ENCODE results near the gene DYNLT1. TPM values are rescaled to one million over a fixed set of nuclear protein-coding genes. Genes with fewer than 3 reads are reported as not detected.

DYNLT1 gene
- total and polyA plus RNA-seq, 2 of the 13 experiments (the other 11 are each of a cell fraction or from before 2014, with no cell fraction given): 108 to 171 TPM

GRCh38 chr6:158649289-158650143 lies 5.0 kb upstream of the DYNLT1 start, which contains the start of gene SYTL3 (continued):
- TF ChIP-seq PRDM4 (CRISPR knock-in tag; IDR thresholded peaks at IDR 0.05; ENCODE audit: borderline replicate concordance): no peak

- WGBS (ENCODE audit: low lambda C conversion rate): 35% methylated on average over 5 of the region's 5 CpGs
- in situ Hi-C loops (cut with HindIII; ENCODE audit: extremely low pct_ligation_motif_present, low pct_unique_long_range_greater_than_20kb): no loop called here
- POLR2A ChIA-PET: no interaction called here
These were observed 4.2 kb upstream of the DYNLT1 start for GRCh38 chr6:158648682-158649131.

More at GRCh38 chr6:158648682-158649131, 4.2 kb upstream of the DYNLT1 start:
- no peak for DNase-seq (ENCODE audit: low spot score)
- no peak overlapping the region for H2AFZ ChIP-seq (ENCODE audit: low read length)
- H3K27me3 ChIP-seq (ENCODE audit: control insufficient read depth in 1 of 2, insufficient read depth in 2 of 2, low read length in 2 of 2): peaks cover 2 to 24% of the 10 kb centered on the region in 2 experiments; a peak in 3 of 5 replicates
- H3K79me2 ChIP-seq (ENCODE audit: insufficient read depth, low read length): peaks cover 3% of the 10 kb centered on the region
- peaks cover 17% of the 10 kb centered on the region for H3K4me1 ChIP-seq (ENCODE audit: insufficient read depth, low read length)
- no TSS peak for BruUV-seq (replicated peaks)
- FAIRE-seq: no peak
- no peaks in the 10 kb centered on the region for H4K20me1 ChIP-seq (ENCODE audit: insufficient read depth, low read length)
- ATAC-seq: no peak
- intact Hi-C loops (cut with micrococcal nuclease; ENCODE audit: unreplicated experiment): loop anchor here (10.0 kb wide), 1 partner anchor 1116 kb away; the partner anchor contains the start of gene ACAT2
- no peak overlapping the region for H3K9ac ChIP-seq (ENCODE audit: insufficient read depth, low read depth, low read length)
- H3K4me3 ChIP-seq (replicated peaks in 1 of 3; ENCODE audit: insufficient read depth in 1 of 3, low read depth in 2 of 3, low read length in 3 of 3): no peak overlapping the region
- TF ChIP-seq MYPOP (CRISPR knock-in tag; IDR thresholded peaks at IDR 0.05) (no peak), CAMTA2 (CRISPR knock-in tag; IDR thresholded peaks at IDR 0.05; ENCODE audit: borderline replicate concordance) (no peak), ZNF510 (CRISPR knock-in tag; IDR thresholded peaks at IDR 0.05; ENCODE audit: low read depth) (no peak), SATB2 (CRISPR knock-in tag; IDR thresholded peaks at IDR 0.05) (no peak)
- H3K36me3 ChIP-seq (replicated peaks in 1 of 2; ENCODE audit: control insufficient read depth in 1 of 2, insufficient read depth in 2 of 2, low read length in 2 of 2): no peaks in the 10 kb centered on the region
- no peak overlapping the region for H3K27ac ChIP-seq (ENCODE audit: extremely low read length, insufficient read depth, low read length)
- CTCF ChIA-PET (ENCODE audit: low intra/inter-chr PET ratio, low total read pairs): no interaction called here
- H3K4me2 ChIP-seq (ENCODE audit: low read depth, low read length): no peak overlapping the region
- no peaks in the 10 kb centered on the region for H3K9me3 ChIP-seq (ENCODE audit: low read length)
